SU-DHL-6 (cell line): Measurements from ENCODE around the gene SMIM33.

ENCODE experiments used
- H2AFZ ChIP-seq: fragments of 200-600 bp; sonication (generic); 2 replicates; pipeline ENCODE4 v1.6.1; 2014; ENCODE audit warnings: low read depth, mild to moderate bottlenecking, moderate library complexity, mixed read lengths, antibody characterized with exemption, low read length; ENCODE audit not compliant: severe bottlenecking
- H3F3A ChIP-seq: fragments of 200-600 bp; shearing (Covaris generic); 2 replicates; pipeline ENCODE4 v1.6.0; 2016; ENCODE audit warnings: antibody characterized with exemption, mild to moderate bottlenecking; ENCODE audit not compliant: insufficient read depth
- H3K27ac ChIP-seq: fragments of 200-600 bp; sonication (generic); 2 replicates; pipeline ENCODE4 v1.5.1; 2016; ENCODE audit warnings: low read depth, mild to moderate bottlenecking, low read length, moderate library complexity, mixed read lengths
- H3K27me3 ChIP-seq: fragments of 200-600 bp; sonication (generic), shearing (Covaris generic); 2 replicates; pipeline ENCODE4 v1.6.0; 2014; ENCODE audit warnings: mild to moderate bottlenecking, low read length
- H3K36me3 ChIP-seq: fragments of 200-600 bp; sonication (generic); 2 replicates; pipeline ENCODE4 v1.6.1; 2014; ENCODE audit warnings: mild to moderate bottlenecking, low read length, mixed read lengths
- H3K4me2 ChIP-seq: fragments of 300-600, 200-600 bp; shearing (Covaris generic), sonication (generic); 2 replicates; pipeline ENCODE4 v1.6.0; 2014; ENCODE audit warnings: low read length, low read depth, mild to moderate bottlenecking; ENCODE audit not compliant: poor library complexity, severe bottlenecking
- H3K4me3 ChIP-seq: fragments of 200-600 bp; sonication (generic); 2 replicates; pipeline ENCODE4 v1.5.1; 2014; ENCODE audit warnings: antibody characterized with exemption, low read length, mild to moderate bottlenecking, mixed read lengths; ENCODE audit not compliant: insufficient read depth, poor library complexity, severe bottlenecking
- H3K79me2 ChIP-seq: fragments of 200-600 bp; sonication (generic); 2 replicates; pipeline ENCODE4 v1.6.1; 2014; ENCODE audit warnings: mild to moderate bottlenecking, low read length, moderate library complexity; ENCODE audit not compliant: insufficient read depth
- H3K9ac ChIP-seq: fragments of 200-600 bp; sonication (generic); 2 replicates; pipeline ENCODE4 v1.7.0; 2014; ENCODE audit warnings: mild to moderate bottlenecking, low read length
- H3K9me2 ChIP-seq: fragments of 200-600 bp; sonication (generic); replicated peaks from 2 replicates; pipeline ENCODE4 v1.6.1; 2014; ENCODE audit warnings: low read length; ENCODE audit not compliant: insufficient read depth
- H3K9me3 ChIP-seq: fragments of 200-600 bp; sonication (generic); 2 replicates; pipeline ENCODE4 v1.6.1; 2014; ENCODE audit warnings: low read length, mixed read lengths; ENCODE audit not compliant: insufficient read depth
- H4K20me1 ChIP-seq: fragments of 200-600 bp; sonication (generic); 2 replicates; pipeline ENCODE4 v1.6.1; 2014; ENCODE audit warnings: low read depth, mild to moderate bottlenecking, antibody characterized with exemption, low read length, moderate library complexity, mixed read lengths
- EZH2phosphoT487 ChIP-seq: fragments of 200-600 bp; sonication (generic), shearing (Covaris generic); conservative IDR thresholded peaks from 2 replicates; pipeline ENCODE4 v1.6.1; 2018; ENCODE audit warnings: mild to moderate bottlenecking, antibody characterized with exemption, low read length, moderate library complexity, mixed read lengths
- TF ChIP-seq, protein P1 (sequence below): fragments of 200-600 bp; sonication (generic); IDR thresholded peaks from one replicate; pipeline ENCODE4 v1.5.1; 2017; ENCODE audit warnings: antibody characterized with exemption, mild to moderate bottlenecking, low read length, moderate library complexity; ENCODE audit not compliant: insufficient read depth, poor library complexity, severe bottlenecking

SMIM33 gene

DNA sequence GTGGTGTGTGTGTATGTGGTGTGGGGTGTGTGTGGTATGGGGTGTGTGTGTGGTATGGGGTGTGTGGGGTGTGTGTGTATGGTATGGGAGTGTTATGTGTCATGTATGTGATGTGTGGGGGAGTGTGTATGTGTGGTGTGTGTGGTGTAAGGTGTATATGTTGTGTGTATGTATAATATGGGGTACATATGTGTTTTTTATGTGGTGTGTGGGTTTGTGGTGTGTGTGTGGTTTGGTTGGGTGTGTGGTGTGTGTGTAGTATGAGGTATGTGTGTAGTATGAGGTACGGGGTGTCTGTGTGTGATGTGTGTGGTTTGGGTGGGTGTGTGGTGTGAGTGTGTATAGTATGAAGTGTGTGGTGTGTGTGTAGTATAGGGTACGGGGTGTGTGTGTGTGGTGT is 19.6 kb upstream of the SMIM33 start:
- Histone ChIP-seq H4K20me1 (no peaks in the 10 kb centered on the region), H3K9me3 (no peaks in the 10 kb centered on the region), H3K9me2 (no peaks in the 10 kb centered on the region), H3K27me3 (no peaks in the 10 kb centered on the region), H3F3A (no peaks in the 10 kb centered on the region), H3K4me3 (no peak overlapping the region), H3K4me2 (no peak overlapping the region), H3K27ac (no peak overlapping the region), H3K9ac (no peak overlapping the region), H2AFZ (no peak overlapping the region), H3K36me3 (no peaks in the 10 kb centered on the region), H3K79me2 (no peaks in the 10 kb centered on the region)
- TF ChIP-seq, protein P1, sequence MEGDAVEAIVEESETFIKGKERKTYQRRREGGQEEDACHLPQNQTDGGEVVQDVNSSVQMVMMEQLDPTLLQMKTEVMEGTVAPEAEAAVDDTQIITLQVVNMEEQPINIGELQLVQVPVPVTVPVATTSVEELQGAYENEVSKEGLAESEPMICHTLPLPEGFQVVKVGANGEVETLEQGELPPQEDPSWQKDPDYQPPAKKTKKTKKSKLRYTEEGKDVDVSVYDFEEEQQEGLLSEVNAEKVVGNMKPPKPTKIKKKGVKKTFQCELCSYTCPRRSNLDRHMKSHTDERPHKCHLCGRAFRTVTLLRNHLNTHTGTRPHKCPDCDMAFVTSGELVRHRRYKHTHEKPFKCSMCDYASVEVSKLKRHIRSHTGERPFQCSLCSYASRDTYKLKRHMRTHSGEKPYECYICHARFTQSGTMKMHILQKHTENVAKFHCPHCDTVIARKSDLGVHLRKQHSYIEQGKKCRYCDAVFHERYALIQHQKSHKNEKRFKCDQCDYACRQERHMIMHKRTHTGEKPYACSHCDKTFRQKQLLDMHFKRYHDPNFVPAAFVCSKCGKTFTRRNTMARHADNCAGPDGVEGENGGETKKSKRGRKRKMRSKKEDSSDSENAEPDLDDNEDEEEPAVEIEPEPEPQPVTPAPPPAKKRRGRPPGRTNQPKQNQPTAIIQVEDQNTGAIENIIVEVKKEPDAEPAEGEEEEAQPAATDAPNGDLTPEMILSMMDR, result no peak
- TF ChIP-seq EZH2phosphoT487, result no peak

DNA sequence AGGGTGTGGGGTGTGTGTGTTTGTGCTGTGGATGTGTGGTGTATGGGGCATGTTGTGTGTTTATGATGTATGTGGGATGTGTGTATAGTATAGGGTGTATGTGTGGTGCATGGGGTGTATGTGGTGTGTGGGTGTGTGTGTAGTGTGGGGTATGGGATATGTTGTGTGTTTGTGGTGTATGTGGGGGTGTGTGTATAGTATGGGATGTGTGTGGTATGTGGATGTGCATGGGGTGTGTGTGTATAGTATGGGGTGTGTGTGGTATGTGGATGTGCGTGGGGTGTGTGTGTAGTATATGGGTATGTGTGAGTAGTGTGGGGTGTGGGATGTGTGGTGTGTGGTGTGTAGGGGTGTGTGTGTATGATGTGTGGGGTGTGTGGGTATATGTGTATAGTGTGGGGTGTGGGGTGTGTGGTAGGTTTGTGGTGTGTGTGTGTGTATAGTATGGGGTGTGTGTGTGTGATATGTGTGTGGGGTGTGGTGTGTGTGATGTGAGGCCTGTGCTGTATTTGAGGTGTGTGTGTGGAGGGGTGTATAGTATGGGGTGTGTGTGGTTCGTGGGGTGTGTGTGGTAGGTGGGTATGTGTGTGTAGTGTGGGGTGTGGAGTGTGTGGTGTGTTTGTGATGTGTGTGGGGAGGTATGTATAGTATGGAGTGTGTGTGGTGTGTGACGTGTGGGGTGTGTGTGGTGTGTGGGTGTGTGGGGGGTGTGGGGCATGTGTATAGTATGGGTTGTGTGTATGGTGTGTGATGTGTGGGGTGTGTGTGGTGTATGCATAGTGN is 18.7 kb upstream of the SMIM33 start:
- H3K9ac ChIP-seq, result no peak overlapping the region
- no peaks in the 10 kb centered on the region for H3K9me2 ChIP-seq
- H3K79me2 ChIP-seq, result no peaks in the 10 kb centered on the region
- no peaks in the 10 kb centered on the region for H3K9me3 ChIP-seq
- H3K27me3 ChIP-seq, result no peaks in the 10 kb centered on the region
- no peak overlapping the region for H3K27ac ChIP-seq
- no peaks in the 10 kb centered on the region for H3F3A ChIP-seq
- H3K36me3 ChIP-seq, result no peaks in the 10 kb centered on the region
- H3K4me2 ChIP-seq, result no peak overlapping the region
- TF ChIP-seq EZH2phosphoT487, result no peak
- TF ChIP-seq, protein P1, result no peak
- H3K4me3 ChIP-seq, result no peak overlapping the region
- no peak overlapping the region for H2AFZ ChIP-seq
- H4K20me1 ChIP-seq, result no peaks in the 10 kb centered on the region

DNA sequence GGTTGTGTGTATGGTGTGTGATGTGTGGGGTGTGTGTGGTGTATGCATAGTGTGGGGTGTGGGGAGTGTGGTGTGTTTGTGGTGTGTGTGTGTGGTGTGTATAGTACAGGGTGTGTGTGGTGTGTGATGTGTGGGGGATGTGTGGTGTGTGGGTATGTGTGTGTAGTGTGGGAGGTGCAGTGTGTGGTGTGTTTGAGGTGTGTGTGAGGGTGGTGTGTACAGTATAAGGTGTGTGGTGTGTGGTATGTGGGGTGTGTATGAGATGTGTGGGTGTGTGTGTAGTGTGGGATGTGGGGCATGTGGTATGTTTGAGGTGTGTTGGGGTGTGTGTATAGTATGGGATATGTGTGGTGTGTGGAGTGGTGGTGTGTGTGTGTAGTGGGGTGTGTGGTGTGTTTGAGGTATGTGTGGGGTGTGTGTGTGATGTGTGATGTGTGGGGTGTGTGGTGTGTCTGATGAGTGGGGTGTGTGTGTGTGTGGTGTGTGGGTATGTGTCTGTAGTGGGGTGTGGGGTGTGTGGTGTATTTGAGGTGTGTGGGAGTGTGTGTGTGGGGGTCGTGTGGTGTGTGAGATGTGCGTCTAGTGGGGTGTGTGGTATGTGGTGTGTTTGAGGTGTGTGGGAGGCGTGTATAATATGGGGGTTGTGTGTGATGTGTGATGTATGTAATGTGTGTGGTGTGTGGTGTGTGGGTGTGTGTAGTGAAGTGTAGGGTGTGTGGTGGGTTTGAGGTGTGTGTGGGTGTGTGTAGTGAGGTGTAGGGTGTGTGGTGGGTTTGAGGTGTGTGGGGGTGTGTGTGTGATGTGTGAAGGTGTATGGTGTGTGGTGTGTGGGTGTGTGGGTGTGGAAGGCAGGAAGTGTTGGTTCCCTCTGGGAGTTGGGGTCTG is 16.9 kb upstream of the SMIM33 start:
- Histone ChIP-seq H4K20me1 (no peaks in the 10 kb centered on the region), H3K27ac (no peak overlapping the region), H3K4me2 (no peak overlapping the region), H3K36me3 (no peaks in the 10 kb centered on the region), H2AFZ (no peak overlapping the region), H3F3A (no peaks in the 10 kb centered on the region), H3K9ac (no peak overlapping the region), H3K9me2 (no peaks in the 10 kb centered on the region), H3K9me3 (no peaks in the 10 kb centered on the region), H3K79me2 (no peaks in the 10 kb centered on the region), H3K4me3 (no peak overlapping the region), H3K27me3 (no peaks in the 10 kb centered on the region)
- TF ChIP-seq, protein P1, result no peak
- TF ChIP-seq EZH2phosphoT487, result no peak
